Superior temporal gyrus (tissue), 1 donor: ENCODE results near the gene CHST15.
A peak's percentile ranks its signal among the peaks of the same experiment; 100 is the strongest.

Source experiments
- DNase-seq: peaks from one replicate; pipeline ENCODE4 v3.0.0-alpha.2; 2016; ENCODE audit errors: extremely low spot score

The CHST15 gene

DNA sequence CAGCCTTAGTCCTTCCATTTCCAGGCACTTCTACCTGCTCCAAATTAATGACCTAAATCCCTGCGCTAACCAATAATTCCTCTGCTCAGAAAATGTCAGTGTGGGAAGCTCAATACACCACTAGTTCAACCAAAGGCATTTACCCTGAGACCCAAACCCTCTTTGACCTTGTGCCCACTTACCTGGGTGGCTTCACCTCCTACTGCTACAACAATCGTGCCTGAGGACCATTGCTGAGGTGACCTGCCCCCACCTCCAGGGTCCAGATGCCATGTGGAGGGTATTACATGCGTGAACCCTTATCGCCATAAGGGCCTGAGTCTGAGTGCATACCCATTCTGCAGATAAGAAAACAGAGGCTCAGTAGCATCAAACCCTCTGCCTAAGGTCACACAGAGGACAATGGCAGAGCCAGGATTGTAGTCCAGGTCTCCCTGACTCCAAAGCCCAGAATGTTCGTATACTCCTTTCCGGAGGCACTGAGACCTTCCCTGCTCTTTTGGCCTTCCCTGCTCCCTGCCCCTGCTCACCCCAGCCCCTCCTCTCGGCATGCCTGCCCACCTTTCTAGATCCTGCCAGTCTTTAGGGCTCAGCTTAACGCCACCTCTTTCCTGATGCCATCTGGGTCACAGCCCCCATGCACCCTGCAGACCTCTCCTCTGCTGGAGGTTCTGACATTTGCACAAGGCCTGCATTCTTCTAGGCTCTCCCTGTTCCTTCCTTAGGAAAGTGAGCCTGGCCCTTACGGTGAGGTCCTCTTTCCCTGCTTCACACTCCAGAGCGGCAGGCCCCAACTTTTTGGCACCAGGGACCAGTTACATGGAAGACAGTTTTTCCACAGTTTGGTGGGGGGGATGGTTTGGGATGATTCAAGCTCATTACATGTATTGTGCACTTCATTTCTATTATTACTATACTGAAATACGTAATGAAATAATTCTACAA is 94.9 kb downstream of the CHST15 start:
- DNase-seq: no peak

DNA sequence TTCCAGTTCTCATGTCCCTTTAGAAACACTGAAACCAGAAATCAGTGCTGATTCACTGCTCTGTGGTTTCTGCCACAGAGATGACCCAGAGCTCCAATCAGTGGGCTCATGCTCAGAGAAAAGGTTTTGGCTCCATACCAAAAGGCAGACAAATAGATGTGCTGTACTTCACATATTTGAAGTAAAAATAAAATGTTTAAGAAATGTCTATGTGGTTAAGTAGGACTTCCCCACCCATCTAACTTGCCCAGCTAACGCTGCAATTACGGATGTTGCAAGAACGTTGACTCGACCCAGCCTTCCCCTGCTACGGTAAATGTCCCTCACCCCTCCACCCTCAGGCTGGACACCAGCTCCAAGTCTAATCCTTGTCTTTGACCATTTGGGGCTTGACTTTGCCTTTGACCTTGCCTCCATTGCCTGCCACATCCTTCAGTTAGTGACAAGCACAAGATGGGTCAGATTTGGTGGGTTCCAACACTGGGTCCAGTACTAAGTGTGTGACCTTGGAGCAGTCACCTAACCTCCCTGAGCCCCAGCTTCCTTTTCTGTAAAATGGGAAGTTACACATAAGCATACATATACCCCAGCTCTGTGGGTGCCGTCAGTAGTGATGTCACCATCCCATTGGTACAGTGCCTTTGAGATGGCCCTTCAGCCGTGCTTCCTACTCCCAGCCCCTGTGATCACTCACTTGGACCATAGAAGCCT is 95.8 kb downstream of the CHST15 start:
- no peak for DNase-seq

DNA sequence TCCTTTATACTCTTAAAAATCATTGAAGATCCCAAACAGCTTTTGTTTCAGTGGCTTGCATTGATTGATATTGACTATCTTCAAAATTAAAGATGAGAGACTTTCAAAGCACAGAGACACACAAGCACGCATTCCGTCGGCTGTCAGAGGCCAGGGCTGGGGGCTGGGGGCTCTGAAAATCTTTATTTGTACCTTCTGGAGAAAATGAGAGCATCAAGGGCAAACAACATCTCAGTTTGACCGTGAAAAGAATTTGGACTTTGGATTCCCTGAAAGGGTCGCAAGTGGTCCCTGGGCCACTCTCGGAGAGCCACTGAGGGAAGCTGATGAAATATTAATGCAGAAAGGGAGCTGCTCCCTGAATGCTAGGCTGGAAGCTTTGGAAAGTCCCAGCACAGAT is 96.4 kb downstream of the CHST15 start:
- DNase-seq: no peak

DNA sequence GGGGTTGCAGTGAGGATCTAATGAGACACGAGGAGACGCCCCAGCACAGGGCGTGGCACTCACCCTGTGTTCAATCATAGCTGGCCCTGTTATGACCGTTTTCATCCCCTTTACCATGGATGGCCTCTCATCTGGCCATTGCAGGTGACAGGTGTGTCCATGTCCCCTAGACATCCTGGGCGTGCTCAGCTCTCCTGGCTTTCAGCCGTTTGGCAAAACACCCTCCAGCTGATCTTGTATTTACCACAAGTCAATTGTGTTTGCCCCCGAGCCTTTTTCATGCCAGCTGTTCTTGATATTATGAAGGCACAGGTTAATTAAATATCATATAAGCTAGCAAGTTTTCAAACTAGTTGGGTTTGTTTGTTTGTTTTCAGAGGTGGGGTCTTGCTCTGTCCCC is 97.1 kb downstream of the CHST15 start:
- DNase-seq: no peak

DNA sequence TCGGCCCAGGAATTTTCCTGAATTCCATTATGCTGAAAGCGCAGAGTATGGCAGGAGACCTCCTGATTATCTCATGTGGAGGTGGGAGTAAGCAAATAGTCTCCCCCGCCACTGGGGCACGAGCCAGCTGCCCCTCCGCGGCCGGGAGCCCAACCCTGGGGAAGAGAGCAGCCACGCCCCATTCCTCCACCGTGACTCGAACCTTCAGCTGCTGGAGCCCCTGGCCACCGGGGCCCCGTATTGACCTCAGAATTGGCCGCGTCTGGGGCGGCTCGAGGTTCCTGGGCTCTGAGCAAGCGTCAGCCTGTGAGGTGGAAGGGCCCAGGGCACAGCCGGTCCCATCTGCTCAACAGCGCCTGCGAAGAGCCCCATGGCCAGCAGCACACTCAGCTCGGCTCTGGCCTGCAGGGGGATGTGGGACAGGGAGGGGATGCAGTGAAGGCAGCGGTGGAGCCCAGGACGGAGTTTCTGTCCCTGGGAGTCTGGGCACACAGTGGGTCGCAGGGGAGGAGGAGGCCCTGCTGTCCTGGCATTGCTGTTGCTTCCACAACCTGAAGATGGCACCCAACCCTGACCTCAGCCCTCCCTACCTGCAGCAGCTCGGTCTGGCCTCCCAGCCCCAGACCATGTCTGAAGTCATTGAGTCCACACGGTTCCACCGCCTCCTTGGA is 97.8 kb downstream of the CHST15 start:
- DNase-seq: no peak

DNA sequence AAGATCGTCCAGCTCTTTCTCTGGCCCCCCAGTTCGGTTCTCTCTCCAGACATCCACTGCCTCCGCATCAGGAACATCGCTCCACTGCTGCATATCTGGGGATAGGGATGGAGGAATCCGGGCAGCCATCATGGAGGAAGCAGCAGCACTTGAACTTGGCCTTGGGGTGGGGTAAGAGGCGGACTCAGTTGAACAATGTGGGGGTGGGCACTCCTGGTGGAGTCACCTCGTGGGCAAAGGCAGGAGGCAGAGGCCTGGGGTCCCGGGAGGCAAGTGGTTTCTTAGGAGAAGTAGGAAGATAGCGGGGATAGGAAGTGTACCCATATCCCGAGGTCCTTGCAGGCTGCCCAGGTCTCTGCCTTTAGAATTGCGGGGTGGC is 98.3 kb downstream of the CHST15 start:
- DNase-seq: no peak

DNA sequence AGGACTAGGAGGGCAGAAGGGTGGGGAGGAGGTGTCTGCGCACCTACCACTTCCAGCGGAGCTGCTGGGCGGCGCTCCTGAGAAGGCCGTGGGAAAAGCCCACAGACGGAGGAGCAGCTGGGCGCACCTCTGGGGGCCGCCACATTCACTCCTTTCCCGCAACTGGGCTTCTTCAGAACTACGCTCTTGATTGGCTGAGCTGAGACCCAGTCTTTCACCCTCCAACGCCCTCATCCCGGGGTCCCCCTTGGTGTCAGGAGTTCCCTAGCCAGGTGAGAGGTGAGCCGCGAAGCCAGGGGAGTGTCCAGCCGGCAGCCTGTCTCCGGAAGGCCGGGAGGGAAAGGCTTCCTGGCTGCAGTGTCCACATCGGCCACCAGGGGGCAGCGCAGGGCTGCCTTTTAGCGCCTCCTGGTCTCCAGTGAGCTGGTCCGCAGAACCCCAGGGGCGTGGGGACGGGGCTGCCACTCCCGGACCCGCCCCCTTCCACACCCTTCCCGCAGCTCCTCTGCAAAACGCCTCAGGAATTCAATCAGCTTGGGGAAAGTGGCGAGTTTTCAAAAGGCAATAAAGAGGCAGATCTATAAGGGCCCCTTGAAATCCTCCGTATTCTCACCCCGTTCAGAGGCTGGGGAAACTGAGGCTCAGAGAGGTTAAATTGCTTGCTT is 98.8 kb downstream of the CHST15 start:
- DNase-seq: peak; percentile 90

DNA sequence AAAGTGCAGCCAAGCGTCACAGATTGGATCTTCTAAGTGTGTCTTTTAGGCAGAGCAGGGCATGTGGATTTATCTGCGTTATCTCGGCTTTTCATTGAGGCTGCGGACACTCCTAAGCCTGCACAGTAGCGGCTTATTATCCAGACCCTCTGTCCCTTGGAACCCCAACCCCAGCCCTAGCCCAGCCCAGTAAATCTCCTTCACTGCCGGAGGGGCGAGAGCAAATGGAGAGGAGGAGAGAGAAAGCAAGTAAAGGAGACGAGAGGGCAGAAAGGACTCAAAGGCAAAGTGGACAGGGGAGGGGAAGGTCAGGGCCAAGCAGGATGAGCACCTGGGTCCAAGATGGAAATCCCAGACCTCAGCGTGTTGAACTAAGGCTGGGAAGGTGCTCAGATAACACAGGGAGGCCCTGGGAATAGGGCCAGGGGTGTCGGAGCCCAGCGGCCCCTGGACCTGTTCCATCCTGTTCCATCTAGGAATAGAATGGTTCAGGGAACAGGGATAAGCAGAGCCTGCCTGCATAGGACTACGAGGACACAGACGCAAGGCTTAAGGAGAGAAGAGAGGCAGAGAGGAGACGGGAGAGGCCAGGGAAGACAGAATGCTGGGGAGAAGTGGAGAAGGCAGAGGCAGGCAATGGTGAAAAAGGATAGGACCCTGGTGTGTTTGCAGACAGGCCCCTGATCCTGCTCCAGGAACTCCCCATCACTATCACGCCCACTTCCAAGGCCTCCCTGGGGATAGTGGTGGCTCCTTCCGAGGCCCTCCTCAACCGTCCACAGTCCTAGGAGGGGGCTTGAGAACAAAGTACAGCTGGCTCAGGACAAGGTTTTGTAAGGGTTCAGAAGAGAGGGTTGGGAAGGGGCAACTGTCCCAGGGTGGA is 99.6 kb downstream of the CHST15 start:
- DNase-seq: no peak

DNA sequence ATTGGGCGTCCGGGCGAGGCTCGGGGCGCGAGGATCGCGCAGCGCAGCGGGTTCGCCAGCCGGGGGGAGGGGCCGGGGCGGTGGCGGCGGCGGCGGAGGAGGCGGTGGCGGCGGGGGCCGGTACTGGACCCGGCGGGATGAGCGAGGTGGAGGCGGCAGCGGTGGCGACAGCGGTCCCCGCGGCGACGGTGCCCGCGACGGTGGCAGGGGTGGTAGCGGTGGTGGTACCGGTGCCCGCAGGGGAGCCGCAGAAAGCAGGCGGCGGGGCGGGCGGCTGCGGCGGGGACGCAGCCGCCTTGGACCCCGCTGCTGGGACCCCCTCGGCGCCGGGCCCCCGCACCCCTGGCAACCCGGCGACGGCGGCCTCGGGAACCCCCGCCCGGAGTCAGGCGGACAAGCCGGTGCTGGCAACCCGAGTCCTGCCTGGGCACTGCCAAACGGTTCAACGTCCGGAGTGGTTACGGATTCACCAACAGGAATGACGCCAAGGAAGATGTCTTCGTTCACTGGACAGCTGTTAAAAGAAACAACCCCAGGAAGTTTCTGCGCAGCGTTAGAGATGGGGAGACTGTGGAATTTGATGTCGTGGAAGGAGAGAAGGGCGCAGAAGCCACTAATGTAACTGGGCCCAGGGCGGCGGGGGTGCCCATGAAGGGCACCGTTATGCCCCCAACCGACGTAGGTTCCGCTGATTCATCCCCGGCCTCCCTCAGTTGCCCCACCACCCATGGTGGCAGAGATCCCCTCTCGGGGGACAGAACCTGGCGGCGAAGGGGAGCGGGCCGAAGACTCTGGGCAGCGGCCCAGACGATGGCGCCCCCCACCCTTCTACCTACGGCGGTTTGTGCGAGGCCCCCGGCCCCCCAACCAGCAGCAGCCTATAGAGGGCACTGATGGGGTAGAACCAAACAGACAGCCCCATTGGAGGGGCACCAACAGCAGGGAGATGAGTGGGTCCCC is 101.5 kb downstream of the CHST15 start:
- no peak for DNase-seq

DNA sequence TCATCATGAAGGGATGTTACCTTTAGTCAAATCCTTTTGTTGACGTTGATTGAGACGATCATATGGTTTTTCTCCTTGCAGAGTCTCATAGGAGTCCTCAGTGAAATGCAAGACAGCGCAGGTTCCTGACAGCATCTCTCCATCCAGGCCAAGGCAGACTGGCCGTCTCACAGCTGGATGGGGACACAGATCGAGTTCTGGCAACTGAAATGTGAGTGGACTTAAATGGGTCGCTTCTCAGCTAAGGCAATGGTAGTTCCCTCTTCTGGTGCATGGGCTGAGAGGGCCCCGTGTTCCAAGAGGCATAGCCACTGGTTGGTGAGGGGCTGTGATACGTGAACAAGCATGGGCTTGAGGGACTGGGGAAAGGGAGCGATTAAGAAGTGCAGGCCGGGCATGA is 102.5 kb downstream of the CHST15 start:
- DNase-seq: no peak

DNA sequence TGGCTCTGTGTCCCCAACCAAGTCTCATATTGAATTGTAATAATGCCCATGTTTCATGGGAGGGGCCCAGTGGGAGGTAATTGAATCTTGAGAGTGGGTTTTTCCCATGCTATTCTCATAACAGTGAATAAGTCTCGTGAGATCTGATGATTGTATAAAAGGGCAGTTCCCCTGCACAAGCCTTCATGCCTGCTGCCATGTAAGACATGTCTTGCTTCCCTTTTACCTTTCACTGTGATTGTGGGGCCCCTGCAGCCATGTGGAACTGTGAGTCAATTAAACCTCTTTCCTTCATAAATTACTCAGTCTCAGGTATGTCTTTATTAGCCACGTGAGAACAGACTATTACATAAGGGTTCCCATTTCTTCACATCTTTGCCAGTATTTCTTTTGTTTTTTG is 104.7 kb downstream of the CHST15 start:
- no peak for DNase-seq

DNA sequence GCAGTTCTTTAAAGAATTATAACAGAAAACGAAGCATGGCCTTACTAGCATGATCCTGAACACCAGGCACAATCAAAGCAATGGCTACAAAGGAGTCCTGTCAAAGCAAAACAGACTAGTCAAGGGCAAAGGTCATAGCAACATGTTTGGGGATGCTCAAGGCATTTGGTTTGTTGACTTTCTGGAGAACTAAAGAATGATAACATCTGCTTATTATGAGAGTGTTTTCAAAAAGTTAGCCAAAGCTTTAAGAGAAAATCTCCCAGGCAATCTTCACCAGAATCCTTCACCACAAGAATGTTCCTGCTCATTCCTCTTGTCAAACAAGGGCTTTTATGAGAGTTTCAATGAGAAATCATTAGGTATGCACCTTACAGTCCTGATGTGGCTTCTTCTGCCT is 106.7 kb downstream of the CHST15 start:
- DNase-seq: no peak

DNA sequence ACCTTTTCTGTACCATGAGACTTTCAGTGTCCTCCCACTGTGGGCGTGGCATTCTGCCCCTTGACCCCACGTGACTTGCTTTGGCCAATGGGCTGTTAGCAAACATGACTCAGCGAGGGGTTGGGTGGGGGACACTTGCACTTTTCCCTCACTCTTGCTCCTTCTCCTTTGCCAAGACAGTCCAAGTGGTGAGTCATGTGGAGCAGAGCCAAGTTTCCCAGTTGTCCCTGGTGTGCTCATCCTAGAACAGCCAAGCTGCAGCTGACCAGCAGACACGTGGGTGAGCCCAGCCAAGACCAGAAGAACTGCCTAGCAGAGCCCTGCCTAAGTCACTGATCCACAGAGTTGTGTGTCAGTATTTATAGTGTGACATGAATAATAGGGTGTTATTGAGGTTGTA is 119.0 kb downstream of the CHST15 start:
- DNase-seq: no peak

DNA sequence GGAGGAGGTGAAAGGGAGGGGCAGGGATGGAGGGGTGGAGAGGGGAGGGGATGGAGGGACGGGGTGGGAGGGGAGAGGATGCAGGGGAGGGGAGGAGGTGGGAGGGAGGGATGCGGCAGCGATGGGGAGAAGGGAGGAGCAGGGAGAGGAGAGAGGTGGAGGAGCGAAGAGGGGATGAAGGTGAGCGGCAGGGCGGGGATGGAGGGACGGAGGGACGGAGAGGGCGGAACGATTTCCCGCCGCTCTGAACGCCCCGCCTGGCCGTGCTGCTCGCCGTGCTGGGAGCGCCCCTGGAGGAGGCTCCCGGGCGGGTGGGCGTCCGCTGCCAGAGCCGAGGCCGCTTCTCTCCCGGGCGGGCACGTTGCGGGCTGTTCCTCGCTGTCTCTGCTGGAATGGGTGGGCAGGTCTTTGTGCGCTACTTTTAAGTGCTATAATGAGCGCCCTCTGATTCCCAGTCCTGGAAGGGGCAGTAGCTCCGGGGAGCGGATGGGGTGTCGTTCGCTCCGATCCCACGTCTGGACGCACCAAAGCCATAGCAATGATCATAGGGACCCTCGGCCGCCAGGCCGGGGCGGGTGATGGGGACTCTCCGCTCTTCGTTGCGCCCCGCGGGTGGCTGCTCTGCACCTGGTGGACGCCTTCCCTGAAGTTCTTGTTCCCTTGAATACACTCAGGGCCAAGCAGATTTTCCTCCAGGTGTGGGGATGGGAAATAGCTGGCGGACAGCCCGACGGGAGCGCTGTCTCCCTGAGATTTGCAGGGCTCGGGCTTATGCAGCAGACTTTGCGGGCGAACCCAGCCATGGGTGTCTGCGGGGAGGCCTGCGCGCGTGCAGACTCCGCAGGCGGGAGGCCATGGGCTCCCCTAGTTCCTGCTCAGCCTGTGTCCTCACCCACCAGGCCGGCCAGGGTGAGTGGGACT is 120.7 kb downstream of the CHST15 start:
- DNase-seq: no peak

DNA sequence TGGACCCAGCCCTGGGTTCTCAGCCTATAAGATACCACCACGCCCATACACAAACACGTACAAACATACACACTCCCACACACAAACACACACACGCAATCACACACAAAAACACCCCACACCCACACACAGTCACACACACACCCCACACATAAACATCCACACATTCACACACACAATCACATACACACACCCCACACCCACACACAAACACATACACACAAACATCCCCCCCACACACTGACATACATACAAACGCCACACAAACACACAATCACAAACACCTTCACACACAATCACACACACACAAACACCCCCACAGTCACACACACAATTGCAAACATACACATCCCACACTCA is 122.5 kb downstream of the CHST15 start:
- no peak for DNase-seq

DNA sequence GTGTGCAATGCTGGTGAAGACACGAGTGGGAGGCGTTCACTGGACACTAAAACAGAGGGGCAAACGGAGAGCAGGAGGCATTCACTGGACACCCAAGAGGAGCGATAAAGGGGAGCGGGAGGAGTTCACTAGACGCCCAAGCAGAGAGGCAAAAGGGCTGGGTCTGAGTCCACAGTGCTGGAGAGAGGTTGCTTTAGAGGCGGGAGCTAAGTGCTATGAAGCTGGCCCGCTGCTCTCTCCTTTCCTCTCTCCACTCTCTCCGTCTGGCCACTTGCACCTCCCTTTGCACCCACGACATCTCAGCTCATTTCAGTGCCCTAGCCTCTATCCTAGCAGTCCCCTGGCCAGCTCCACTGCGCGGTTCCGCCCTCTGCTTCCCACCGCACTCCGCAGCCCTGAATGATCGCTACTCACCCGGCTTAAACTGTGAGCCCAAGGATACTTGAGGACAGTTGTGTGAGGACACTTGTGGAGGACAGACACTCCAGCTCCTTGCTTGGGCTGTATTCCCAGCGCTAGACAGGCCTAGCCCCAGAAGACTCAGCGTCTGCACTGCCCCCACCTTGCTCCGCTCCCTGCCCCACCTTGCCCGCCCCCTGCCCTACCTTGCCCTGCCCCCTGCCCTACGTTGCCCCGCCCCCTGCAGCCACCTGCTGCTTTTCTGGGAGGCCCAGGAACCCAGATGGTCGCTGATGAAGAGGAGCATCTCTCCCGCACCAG is 123.0 kb downstream of the CHST15 start:
- DNase-seq: no peak

DNA sequence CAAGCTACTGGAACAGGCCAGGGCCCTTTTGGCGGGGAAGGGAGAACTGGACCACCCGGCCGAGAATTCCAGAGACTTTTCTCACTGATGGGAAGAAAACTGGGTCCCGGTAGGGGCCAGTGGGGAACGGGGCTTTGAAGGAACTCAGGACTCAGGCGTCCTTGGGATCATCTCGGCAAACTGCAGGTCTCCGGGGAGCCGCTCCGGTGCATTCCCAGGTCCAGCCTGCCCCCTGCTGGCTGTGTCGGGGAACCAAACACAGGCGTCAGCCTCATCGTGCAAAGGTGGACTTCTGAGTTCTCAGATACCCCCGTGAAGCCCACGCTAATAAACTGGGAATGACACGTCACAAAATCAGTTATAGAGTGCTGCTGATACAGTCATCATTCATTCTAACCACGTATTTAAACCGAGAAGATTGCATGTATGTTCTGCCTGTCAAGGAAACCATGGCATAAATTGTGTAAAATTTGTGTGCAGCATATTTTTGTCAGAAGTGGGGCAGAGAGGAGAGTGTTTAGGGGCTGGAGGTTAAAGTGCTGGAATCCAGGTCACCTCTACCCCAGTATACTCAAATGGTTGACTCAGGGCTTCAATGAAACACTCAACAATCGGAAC is 125.7 kb downstream of the CHST15 start:
- DNase-seq: peak; percentile 84

DNA sequence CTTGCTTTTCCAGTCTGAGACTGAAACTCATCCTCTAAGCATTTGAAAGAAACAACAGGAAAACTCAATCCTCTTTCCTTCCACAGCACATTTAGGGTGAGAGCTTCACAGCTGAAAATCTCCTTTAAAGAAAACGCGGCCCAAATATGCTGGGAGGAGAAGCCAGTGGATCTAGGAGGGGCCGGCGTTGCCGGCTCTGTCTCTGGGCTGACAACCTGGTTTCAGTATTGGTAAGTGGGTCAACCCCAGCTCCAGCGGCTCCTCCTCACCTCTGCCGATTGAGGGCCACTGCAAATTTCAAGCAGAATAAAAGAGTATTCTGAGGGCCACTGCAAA is 126.5 kb downstream of the CHST15 start:
- DNase-seq: peak; percentile 27
